ENCODE results near the gene CDH4.

DNA sequence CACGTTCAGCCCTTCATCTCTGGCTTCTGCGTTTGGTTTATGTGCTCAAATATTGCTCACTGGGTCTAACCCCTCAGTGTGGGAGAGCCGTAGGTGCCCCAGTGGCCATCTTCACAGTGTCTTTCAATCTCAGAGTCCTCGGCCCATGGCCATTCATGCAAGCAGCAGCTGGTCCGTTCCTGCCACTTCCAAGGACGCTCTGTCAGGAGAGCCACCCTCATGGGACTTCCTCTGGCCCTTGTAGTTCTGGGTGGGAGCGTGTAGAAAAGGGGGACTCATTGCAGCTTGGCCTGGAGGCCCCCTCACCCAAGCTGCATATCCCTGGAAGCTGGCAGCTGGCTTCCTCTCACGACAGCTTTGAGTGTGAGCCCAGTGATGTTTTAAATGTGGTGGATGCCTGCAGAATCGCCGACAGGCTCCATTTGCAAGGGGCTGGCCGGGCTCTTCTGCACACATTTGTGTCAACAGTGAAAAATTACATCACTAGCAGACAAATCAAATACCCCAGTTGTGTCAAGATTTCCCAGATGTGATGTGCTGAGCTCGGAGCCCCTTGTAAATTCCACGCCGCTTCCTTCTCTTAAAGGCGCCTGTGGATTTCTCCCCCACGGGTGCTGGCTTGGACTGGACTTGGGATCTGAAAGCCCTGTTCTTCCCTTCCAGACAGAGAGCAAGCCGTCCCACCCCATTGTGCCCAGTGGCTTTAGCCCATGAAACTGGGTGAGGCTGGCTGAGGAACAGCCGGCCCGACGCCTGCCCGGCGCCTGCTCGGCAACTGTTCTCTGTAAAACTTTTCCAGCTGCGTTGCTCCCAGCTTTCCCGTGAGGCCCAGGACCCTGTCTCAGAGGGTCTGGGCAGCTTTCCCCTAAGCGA is 453.6 kb downstream of the CDH4 start:
- TF ChIP-seq, protein P1, sequence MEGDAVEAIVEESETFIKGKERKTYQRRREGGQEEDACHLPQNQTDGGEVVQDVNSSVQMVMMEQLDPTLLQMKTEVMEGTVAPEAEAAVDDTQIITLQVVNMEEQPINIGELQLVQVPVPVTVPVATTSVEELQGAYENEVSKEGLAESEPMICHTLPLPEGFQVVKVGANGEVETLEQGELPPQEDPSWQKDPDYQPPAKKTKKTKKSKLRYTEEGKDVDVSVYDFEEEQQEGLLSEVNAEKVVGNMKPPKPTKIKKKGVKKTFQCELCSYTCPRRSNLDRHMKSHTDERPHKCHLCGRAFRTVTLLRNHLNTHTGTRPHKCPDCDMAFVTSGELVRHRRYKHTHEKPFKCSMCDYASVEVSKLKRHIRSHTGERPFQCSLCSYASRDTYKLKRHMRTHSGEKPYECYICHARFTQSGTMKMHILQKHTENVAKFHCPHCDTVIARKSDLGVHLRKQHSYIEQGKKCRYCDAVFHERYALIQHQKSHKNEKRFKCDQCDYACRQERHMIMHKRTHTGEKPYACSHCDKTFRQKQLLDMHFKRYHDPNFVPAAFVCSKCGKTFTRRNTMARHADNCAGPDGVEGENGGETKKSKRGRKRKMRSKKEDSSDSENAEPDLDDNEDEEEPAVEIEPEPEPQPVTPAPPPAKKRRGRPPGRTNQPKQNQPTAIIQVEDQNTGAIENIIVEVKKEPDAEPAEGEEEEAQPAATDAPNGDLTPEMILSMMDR (IDR thresholded peaks at IDR 0.05), result no peak
- no peak for TF ChIP-seq POLR2AphosphoS5 (IDR thresholded peaks at IDR 0.05)
- no peak for TF ChIP-seq POLR2A (IDR thresholded peaks at IDR 0.05)

Data from prostate gland (tissue), 2 donors.